GM18507 (cell line): Measurements from ENCODE around the gene PSMA5.

ENCODE experiments used
- DNase-seq: peaks from one replicate; pipeline ENCODE4 v3.0.0; 2011; ENCODE audit warnings: low read depth; ENCODE audit not compliant: insufficient read length; ENCODE audit errors: extremely low spot score
- FAIRE-seq: peaks from 2 replicates; lab custom pipeline; 2011; peaks lifted over from hg19 to GRCh38; lab: Jason Lieb, UNC

The PSMA5 gene

GRCh38 chr1:109394591-109395281, 31.5 kb downstream of the PSMA5 start:
- no peak for FAIRE-seq

GRCh38 chr1:109393617-109394233, 32.5 kb downstream of the PSMA5 start:
- FAIRE-seq, result no peak
- no peak for DNase-seq

More at GRCh38 chr1:109394591-109395281, 31.5 kb downstream of the PSMA5 start:
- no peak for DNase-seq

- DNase-seq (no peak), FAIRE-seq (no peak)
Measured at GRCh38 chr1:109392788-109393616, 33.2 kb downstream of the PSMA5 start.

GRCh38 chr1:109392037-109392787, 34.0 kb downstream of the PSMA5 start:
- FAIRE-seq, result no peak
- DNase-seq, result no peak

- DNase-seq (peak; percentile 15), FAIRE-seq (peak; percentile 80)
Measured at GRCh38 chr1:109391626-109392025, 34.6 kb downstream of the PSMA5 start.

GRCh38 chr1:109391157-109391556, 35.1 kb downstream of the PSMA5 start:
- DNase-seq, result no peak
- no peak for FAIRE-seq

- DNase-seq, result no peak
- no peak for FAIRE-seq
Measured at GRCh38 chr1:109389638-109390341, 36.5 kb downstream of the PSMA5 start.

- FAIRE-seq, result no peak
- no peak for DNase-seq
Measured at GRCh38 chr1:109388884-109389637, 37.2 kb downstream of the PSMA5 start.

- DNase-seq (no peak), FAIRE-seq (no peak)
Measured at GRCh38 chr1:109388208-109388711, 38.0 kb downstream of the PSMA5 start.

GRCh38 chr1:109386054-109386717, 40.1 kb downstream of the PSMA5 start:
- DNase-seq (no peak), FAIRE-seq (no peak)

GRCh38 chr1:109385417-109385816, 40.8 kb downstream of the PSMA5 start:
- FAIRE-seq, result no peak
- DNase-seq, result no peak

- FAIRE-seq (no peak), DNase-seq (no peak)
Measured at GRCh38 chr1:109383854-109384253, 42.4 kb downstream of the PSMA5 start.

GRCh38 chr1:109383087-109383779, 43.0 kb downstream of the PSMA5 start:
- no peak for DNase-seq
- FAIRE-seq, result no peak

GRCh38 chr1:109381573-109381972, 44.7 kb downstream of the PSMA5 start:
- DNase-seq (no peak), FAIRE-seq (no peak)

GRCh38 chr1:109379907-109380306, 46.3 kb downstream of the PSMA5 start:
- DNase-seq (no peak), FAIRE-seq (no peak)

- no peak for DNase-seq
- no peak for FAIRE-seq
Measured at GRCh38 chr1:109379422-109379821, 46.8 kb downstream of the PSMA5 start.

- FAIRE-seq, result no peak
- DNase-seq, result no peak
Measured at GRCh38 chr1:109377698-109378097, 48.5 kb downstream of the PSMA5 start.
